GM13976 (cell line): ENCODE data around the gene RNU7-1.

Source experiments
- DNase-seq: peaks from one replicate; pipeline ENCODE4 v3.0.0; 2012; ENCODE audit warnings: low spot score
- in situ Hi-C: fragments of 300-500 bp; cut with MboI; formaldehyde crosslinking; loops from one replicate; pipeline ENCODE4 v1.12.0; 2022; ENCODE audit warnings: low sequenced_read_pairs, mixed read lengths, inconsistent platforms; ENCODE audit not compliant: unreplicated experiment
- TF ChIP-seq, protein P1 (sequence below): IDR thresholded peaks from 2 replicates; pipeline ENCODE4 v1.5.1; 2012; ENCODE audit warnings: borderline replicate concordance, mild to moderate bottlenecking; ENCODE audit not compliant: insufficient read depth; ENCODE audit errors: extremely low read depth, missing control alignments, control extremely low read depth

The RNU7-1 gene

DNA sequence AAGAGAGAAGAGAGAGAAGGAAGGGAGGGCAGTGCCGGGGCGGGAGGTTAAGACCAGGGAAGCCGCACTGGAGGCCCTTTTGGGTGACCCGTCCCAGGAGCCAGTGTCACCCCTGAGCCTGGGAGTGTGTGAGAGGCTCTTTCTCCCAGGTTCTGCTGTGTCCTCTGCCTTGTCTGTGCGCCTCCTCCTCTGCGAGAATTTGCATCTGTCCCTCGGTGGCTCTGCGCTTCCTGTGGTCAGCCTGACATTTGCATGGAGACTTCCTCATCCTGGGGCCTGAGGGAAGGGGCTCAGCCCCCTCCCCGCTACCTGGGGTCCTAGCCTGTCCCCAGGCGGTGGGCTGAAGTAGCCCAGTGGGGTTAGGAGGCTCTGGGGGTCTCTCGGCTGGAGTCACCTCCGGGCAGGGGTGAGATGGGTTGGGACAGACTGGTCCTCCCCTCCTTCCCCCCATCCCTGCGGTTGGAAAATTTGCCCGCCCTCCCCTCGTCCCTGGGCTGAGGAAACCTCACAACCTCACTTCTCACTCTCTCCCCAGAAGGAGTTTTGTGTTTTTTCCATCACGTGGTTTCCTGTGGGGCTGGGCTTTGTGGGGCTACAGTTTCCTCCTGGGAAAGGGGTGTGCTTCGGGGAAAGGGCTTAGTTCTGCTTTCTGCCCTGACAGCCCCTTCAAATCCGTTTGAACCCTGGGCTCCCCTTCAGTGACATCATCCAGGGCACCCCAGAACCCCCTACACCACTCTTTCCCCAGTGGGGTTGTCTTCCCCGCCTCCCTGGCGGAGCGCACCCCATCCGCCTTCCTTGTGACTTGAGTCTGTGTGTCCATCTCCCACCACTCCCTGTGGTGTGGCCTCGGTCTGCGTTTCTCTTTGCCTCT is 10.1 kb downstream of the RNU7-1 start:
- DNase-seq: peak; percentile 84
- TF ChIP-seq, protein P1, sequence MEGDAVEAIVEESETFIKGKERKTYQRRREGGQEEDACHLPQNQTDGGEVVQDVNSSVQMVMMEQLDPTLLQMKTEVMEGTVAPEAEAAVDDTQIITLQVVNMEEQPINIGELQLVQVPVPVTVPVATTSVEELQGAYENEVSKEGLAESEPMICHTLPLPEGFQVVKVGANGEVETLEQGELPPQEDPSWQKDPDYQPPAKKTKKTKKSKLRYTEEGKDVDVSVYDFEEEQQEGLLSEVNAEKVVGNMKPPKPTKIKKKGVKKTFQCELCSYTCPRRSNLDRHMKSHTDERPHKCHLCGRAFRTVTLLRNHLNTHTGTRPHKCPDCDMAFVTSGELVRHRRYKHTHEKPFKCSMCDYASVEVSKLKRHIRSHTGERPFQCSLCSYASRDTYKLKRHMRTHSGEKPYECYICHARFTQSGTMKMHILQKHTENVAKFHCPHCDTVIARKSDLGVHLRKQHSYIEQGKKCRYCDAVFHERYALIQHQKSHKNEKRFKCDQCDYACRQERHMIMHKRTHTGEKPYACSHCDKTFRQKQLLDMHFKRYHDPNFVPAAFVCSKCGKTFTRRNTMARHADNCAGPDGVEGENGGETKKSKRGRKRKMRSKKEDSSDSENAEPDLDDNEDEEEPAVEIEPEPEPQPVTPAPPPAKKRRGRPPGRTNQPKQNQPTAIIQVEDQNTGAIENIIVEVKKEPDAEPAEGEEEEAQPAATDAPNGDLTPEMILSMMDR: no peak
- in situ Hi-C loops: no loop called here

DNA sequence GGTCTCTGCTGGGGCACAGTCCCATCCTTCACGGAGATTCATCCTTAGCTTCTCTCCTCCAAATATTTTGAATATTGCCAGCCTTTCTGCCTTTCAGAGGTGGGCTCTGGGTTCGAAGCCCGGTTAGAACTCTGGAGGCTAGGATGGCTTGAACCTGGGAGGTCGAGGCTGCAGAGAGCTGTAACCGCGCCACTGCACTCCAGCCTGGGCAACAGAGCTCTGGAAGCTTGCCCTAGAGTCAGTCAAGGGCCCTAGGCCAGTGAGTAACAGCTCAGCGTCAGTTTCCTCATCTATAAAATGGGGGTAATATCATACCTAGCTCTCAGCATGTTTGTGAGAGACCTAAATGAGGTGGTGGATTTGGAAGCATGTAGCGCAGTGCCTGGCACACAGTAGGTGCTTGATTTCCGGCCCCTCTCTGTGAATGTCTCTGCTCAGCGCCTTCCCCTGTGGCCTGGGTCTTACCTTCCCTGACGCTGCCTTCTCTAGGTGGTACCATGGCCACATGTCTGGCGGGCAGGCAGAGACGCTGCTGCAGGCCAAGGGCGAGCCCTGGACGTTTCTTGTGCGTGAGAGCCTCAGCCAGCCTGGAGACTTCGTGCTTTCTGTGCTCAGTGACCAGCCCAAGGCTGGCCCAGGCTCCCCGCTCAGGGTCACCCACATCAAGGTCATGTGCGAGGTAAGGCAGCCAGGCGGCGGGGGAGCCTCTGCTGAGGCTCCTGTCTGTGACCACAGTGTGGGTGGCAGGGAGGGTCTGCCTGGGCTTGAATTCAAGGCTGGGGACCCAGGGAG is 10.9 kb downstream of the RNU7-1 start:
- TF ChIP-seq, protein P1: no peak
- in situ Hi-C loops: no loop called here
- no peak for DNase-seq

DNA sequence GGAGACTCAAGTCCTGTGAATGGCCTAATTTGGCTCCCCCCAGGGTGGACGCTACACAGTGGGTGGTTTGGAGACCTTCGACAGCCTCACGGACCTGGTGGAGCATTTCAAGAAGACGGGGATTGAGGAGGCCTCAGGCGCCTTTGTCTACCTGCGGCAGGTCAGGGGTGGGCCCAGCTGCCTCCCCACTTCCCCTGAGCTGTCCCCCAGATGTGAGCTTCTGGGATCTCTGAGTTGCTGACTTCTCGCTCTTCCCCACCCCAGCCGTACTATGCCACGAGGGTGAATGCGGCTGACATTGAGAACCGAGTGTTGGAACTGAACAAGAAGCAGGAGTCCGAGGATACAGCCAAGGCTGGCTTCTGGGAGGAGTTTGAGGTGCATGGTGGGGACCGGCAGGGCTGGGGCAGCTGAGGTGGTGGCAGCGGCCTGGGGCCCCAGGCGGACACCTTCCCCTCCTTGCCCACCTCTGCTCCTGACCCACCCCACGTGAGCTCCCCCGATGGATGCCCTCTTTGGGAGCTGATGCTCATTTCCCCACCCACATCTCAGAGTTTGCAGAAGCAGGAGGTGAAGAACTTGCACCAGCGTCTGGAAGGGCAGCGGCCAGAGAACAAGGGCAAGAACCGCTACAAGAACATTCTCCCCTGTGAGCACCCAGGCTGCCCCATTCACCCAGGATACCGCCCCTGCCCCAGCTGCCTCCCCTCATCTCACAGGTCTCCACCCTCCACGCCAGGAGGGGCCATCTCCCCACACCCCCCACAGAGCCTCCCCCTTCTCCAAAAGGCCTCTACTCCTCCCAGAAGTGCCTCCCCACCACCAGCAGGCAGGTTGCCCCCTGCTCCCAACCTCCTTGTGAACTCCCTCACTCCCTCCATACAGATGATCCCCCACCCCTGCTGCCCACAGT is 11.7 kb downstream of the RNU7-1 start:
- no peak for DNase-seq
- in situ Hi-C loops: no loop called here
- TF ChIP-seq, protein P1: no peak

DNA sequence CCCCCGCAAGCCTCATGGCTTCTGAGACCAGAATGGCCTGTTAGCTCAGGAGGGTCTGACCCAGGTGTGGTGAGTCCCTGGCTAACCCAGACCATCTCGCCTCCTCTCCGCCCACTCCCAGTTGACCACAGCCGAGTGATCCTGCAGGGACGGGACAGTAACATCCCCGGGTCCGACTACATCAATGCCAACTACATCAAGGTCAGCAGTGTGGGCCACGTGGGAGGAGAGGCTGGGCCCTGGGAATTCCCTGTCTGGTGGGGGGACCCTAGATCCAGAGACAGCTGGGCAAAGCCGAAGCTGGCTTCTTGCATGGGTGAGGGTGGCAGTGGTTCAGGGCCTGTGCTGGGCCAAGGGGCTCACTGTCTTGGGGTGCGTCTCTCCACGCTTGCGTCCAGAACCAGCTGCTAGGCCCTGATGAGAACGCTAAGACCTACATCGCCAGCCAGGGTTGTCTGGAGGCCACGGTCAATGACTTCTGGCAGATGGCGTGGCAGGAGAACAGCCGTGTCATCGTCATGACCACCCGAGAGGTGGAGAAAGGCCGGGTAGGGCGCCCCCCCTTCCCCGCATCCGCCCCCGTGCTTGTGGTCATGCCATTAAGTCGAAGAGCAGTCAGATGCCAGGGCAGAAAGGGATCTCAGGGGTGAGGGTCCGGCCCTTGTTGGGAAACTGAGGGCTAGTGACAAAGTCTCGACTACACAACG is 12.6 kb downstream of the RNU7-1 start:
- TF ChIP-seq, protein P1: no peak
- in situ Hi-C loops: no loop called here
- DNase-seq: peak; percentile 37

DNA sequence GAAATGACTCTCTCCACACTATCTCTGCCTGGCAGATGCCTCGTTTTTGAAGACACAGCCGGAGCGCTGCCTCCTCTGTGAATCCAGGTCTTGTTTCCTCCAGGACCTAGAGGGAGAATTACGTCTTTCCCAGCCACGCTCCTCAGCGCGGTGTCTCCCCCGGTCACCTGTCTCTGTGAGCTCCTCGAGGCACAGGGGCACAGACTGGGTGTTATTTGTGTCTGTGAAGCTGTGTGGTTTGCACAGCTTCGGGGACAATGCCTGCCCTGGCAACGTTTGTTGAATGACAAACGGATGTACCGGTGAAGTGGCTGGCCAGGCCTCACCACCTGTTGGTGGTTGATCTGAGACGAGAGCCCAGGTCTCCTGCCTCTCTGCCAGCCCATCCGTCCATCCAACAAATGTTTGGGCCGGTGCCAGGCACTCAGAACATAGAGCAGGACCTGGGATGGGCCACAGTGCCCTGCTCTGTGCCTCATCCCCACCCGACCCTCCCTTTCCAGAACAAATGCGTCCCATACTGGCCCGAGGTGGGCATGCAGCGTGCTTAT is 13.6 kb downstream of the RNU7-1 start:
- TF ChIP-seq, protein P1: no peak
- in situ Hi-C loops: no loop called here
- no peak for DNase-seq
